Kidney (tissue), 14 donors: ENCODE results near the gene PSME2. TPM values are rescaled to one million over a fixed set of nuclear protein-coding genes. Genes with fewer than 3 reads are reported as not detected.

Source experiments
- DNase-seq, 5 donors: peaks; one replicate each; pipeline ENCODE4 v3.0.0-alpha.2; 2013 to 2020
- FAIRE-seq: peaks from 2 replicates; lab custom pipeline; 2012; peaks lifted over from hg19 to GRCh38; lab: Jason Lieb, UNC
- H3K27ac ChIP-seq, 2 donors: one replicate each; pipeline ENCODE4 v1.7.0; 2013; ENCODE audit warnings: low read depth in 2 of 2, low read length in 2 of 2, inconsistent platforms in 1 of 2
- H3K27me3 ChIP-seq: one replicate; pipeline ENCODE4 v1.7.1; 2013; ENCODE audit warnings: low read length, inconsistent platforms; ENCODE audit not compliant: control insufficient read depth, insufficient read depth
- H3K36me3 ChIP-seq, 3 donors: one replicate each; pipeline versions ENCODE4 v1.7.0 to v1.7.1; 2013; ENCODE audit warnings: low read length in 3 of 3, control low read depth in 1 of 3, inconsistent platforms in 1 of 3; ENCODE audit not compliant: insufficient read depth in 3 of 3, control insufficient read depth in 2 of 3
- H3K4me1 ChIP-seq, 3 donors: one replicate each; pipeline versions ENCODE4 v1.7.0 to v1.7.1; 2013; ENCODE audit warnings: low read length in 3 of 3, inconsistent platforms in 1 of 3, low read depth in 1 of 3; ENCODE audit not compliant: control insufficient read depth in 2 of 3, insufficient read depth in 2 of 3
- H3K4me3 ChIP-seq, 3 donors: one replicate each; pipeline versions ENCODE4 v1.7.0 to v1.8.1; 2013; ENCODE audit warnings: low read length in 3 of 3, control low read depth in 1 of 3, inconsistent platforms in 1 of 3
- H3K9ac ChIP-seq, 3 donors: one replicate each; pipeline versions ENCODE4 v1.7.0 to v1.7.1; 2013; ENCODE audit warnings: low read length in 3 of 3, control low read depth in 1 of 3, inconsistent platforms in 1 of 3
- H3K9me3 ChIP-seq, 3 donors: one replicate each; pipeline versions ENCODE4 v1.7.0 to v1.7.1; 2013; ENCODE audit warnings: low read length in 3 of 3, control low read depth in 1 of 3, inconsistent platforms in 1 of 3; ENCODE audit not compliant: control insufficient read depth in 2 of 3, insufficient read depth in 1 of 3
- intact Hi-C: fragments of 100-400 bp; cut with DNase I; formaldehyde crosslinking; loops from one replicate; pipeline ENCODE4 v1.11.1; 2022
- polyA plus RNA-seq: library from polyadenylated mRNA; stranded (reverse); fragments of 350-450 nt; fragmentation: Illumina TruSeq; extraction: RNeasy Lipid Tissue Mini Kit (QIAGEN cat#74804); gene quantifications from one replicate; pipeline ENCODE4 v1.2.3, GENCODE V29; 2014; ENCODE audit warnings: low read depth, low replicate concordance; ENCODE audit not compliant: insufficient read depth
- total RNA-seq: library from RNA; stranded (reverse); fragmentation: NEBNext Ultra II Directional; extraction: Animal tissue kit (Norgen Biotek cat#: 25700); gene quantifications from one replicate; pipeline ENCODE4 v1.2.1, GENCODE V29; 2021
- TF ChIP-seq, protein P1 (sequence below): IDR thresholded peaks from 3 replicates; pipeline ENCODE4 v1.5.1; 2012; ENCODE audit warnings: mild to moderate bottlenecking, moderate library complexity, borderline replicate concordance; ENCODE audit not compliant: insufficient read depth; ENCODE audit errors: extremely low read depth
- donor health status: control.
- donor health status: control.
- donor health status: control.
- donor health status: control.
- donor health status: control.
- donor health status: DM: yes; HTN: yes; CAD: no.
- donor health status: Normal renal cell carcinoma (clear cell type).

Gene PSME2
- total and polyA plus RNA-seq, 2 donors from 2014 or later: 148 to 289 TPM

- H3K4me3 ChIP-seq: peak overlapping the region in 1 of 3 donors; percentile 28
- no peaks in the 10 kb centered on the region for H3K27me3 ChIP-seq
- H3K9ac ChIP-seq: no peak overlapping the region
- DNase-seq: peak in 1 of 5 donors; percentile 47
- H3K36me3 ChIP-seq: peaks cover 0 to 25% (median 9%) of the 10 kb centered on the region in 3 donors
- H3K4me1 ChIP-seq: peaks cover 0 to 27% (median 4%) of the 10 kb centered on the region in 3 donors
- TF ChIP-seq, protein P1, sequence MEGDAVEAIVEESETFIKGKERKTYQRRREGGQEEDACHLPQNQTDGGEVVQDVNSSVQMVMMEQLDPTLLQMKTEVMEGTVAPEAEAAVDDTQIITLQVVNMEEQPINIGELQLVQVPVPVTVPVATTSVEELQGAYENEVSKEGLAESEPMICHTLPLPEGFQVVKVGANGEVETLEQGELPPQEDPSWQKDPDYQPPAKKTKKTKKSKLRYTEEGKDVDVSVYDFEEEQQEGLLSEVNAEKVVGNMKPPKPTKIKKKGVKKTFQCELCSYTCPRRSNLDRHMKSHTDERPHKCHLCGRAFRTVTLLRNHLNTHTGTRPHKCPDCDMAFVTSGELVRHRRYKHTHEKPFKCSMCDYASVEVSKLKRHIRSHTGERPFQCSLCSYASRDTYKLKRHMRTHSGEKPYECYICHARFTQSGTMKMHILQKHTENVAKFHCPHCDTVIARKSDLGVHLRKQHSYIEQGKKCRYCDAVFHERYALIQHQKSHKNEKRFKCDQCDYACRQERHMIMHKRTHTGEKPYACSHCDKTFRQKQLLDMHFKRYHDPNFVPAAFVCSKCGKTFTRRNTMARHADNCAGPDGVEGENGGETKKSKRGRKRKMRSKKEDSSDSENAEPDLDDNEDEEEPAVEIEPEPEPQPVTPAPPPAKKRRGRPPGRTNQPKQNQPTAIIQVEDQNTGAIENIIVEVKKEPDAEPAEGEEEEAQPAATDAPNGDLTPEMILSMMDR: no peak
- FAIRE-seq: no peak
- intact Hi-C loops: no loop called here
- no peaks in the 10 kb centered on the region for H3K9me3 ChIP-seq
- H3K27ac ChIP-seq: peak overlapping the region in 1 of 2 donors; percentile 55
Measured at GRCh38 chr14:24096545-24097181, 49.7 kb downstream of the PSME2 start.

- Histone ChIP-seq H3K27me3 (no peaks in the 10 kb centered on the region), H3K9me3 (no peaks in the 10 kb centered on the region), H3K36me3 (peaks cover 0 to 22% (median 5%) of the 10 kb centered on the region in 3 donors), H3K4me1 (peaks cover 0 to 27% (median 4%) of the 10 kb centered on the region in 3 donors), H3K4me3 (peak overlapping the region; percentile 51 to 82 (median 71)), H3K9ac (peak overlapping the region in 2 of 3 donors; percentile 5 to 97), H3K27ac (peak overlapping the region; percentile 92 to 95)
- DNase-seq: peak; percentile 79 to 89 (median 82)
- no peak for FAIRE-seq
- intact Hi-C loops: no loop called here
- TF ChIP-seq, protein P1: no peak
Measured at GRCh38 chr14:24095271-24096068, 50.9 kb downstream of the PSME2 start.

DNA sequence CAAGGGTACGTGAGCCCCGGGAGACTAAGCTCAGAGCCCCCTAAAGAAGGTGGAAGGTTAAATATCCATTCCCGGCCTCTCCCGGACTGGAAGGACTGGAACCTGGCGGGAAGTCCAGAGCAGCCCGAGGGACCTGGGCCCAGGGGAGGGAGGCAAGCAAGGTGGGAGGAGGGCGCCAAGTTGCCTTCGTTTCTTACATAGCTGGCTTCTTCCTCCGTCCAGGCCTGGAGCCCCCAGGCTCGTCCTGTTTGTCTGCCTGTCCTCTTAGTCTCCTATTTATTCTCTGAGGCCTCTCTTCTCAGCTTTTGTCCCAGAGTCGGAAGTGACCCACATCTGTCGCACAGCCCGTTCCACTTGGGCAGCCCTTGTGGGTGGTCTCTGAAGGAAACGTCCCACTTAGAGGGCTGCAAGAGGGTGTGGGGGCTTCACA is 51.6 kb downstream of the PSME2 start:
- Histone ChIP-seq H3K27ac (peak overlapping the region; percentile 92 to 95), H3K4me3 (peak overlapping the region; percentile 51 to 82 (median 71)), H3K4me1 (peaks cover 0 to 27% (median 4%) of the 10 kb centered on the region in 3 donors), H3K9ac (peak overlapping the region; percentile 33 to 97 (median 81)), H3K9me3 (no peaks in the 10 kb centered on the region), H3K36me3 (peaks cover 0 to 22% (median 5%) of the 10 kb centered on the region in 3 donors), H3K27me3 (no peaks in the 10 kb centered on the region)
- intact Hi-C loops: no loop called here
- TF ChIP-seq, protein P1: no peak
- FAIRE-seq (no peak), DNase-seq (peak; percentile 54 to 80 (median 66))
